ENCODE results near the gene NDE1.

DNA sequence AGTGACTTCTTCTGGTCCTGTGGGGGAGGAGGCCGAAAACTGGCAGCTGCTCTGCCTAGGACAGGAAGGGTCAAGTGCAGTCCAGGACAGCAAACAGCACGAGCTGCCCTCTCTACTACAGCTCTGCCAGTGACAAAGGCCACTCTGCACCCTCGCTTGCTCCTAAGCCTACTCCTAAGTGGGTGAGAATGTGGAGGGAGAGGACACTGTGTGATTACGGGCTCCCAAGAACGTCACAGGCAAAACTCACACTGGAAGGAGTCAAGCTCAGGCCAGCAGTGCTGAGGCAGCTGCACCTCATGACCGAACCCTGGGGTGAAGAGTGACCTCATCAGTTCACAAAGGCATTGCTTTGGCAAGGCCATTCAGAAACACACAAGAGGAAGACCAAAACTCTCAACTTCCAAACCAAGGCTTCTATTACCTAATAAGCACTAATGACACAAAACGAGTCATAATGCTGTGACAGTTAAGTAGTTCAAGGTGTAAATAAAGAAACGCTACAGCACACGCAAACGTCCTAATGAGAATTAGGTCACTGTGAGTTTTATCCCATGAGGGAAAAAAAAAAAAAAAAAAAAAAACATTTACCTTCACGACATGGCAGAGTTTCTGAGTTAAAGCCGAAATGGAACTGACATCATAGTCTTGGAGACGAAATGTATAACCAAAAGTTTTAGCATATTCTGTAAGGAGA is 42.2 kb upstream of the NDE1 start:
- TF ChIP-seq, protein P1, sequence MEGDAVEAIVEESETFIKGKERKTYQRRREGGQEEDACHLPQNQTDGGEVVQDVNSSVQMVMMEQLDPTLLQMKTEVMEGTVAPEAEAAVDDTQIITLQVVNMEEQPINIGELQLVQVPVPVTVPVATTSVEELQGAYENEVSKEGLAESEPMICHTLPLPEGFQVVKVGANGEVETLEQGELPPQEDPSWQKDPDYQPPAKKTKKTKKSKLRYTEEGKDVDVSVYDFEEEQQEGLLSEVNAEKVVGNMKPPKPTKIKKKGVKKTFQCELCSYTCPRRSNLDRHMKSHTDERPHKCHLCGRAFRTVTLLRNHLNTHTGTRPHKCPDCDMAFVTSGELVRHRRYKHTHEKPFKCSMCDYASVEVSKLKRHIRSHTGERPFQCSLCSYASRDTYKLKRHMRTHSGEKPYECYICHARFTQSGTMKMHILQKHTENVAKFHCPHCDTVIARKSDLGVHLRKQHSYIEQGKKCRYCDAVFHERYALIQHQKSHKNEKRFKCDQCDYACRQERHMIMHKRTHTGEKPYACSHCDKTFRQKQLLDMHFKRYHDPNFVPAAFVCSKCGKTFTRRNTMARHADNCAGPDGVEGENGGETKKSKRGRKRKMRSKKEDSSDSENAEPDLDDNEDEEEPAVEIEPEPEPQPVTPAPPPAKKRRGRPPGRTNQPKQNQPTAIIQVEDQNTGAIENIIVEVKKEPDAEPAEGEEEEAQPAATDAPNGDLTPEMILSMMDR (IDR thresholded peaks at IDR 0.05): no peak
- TF ChIP-seq POLR2A (IDR thresholded peaks at IDR 0.05) (no peak), POLR2AphosphoS5 (IDR thresholded peaks at IDR 0.05) (no peak)
